Stimulated activated CD8-positive, alpha-beta memory T cell treated with anti-CD3 and anti-CD28 coated beads, Interleukin-2, amount 100 ng/mL, for 48 hours (primary cell): ENCODE results near the gene DLK1.

Experiments
- DNase-seq, 2 donors: peaks; one replicate each; pipeline ENCODE4 v3.0.0-alpha.2; 2020; ENCODE audit warnings: low read depth in 2 of 2

DLK1 gene

DNA sequence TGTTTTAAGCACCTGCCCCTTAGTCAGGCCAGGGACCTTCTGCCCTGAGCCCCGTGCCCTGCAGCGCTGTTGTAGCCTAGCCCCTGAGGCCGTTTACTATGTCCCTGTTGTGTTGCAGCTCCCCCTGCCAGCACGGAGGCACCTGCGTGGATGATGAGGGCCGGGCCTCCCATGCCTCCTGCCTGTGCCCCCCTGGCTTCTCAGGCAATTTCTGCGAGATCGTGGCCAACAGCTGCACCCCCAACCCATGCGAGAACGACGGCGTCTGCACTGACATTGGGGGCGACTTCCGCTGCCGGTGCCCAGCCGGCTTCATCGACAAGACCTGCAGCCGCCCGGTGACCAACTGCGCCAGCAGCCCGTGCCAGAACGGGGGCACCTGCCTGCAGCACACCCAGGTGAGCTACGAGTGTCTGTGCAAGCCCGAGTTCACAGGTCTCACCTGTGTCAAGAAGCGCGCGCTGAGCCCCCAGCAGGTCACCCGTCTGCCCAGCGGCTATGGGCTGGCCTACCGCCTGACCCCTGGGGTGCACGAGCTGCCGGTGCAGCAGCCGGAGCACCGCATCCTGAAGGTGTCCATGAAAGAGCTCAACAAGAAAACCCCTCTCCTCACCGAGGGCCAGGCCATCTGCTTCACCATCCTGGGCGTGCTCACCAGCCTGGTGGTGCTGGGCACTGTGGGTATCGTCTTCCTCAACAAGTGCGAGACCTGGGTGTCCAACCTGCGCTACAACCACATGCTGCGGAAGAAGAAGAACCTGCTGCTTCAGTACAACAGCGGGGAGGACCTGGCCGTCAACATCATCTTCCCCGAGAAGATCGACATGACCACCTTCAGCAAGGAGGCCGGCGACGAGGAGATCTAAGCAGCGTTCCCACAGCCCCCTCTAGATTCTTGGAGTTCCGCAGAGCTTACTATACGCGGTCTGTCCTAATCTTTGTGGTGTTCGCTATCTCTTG lies 7.6 kb downstream of the DLK1 start:
- DNase-seq: no peak

DNA sequence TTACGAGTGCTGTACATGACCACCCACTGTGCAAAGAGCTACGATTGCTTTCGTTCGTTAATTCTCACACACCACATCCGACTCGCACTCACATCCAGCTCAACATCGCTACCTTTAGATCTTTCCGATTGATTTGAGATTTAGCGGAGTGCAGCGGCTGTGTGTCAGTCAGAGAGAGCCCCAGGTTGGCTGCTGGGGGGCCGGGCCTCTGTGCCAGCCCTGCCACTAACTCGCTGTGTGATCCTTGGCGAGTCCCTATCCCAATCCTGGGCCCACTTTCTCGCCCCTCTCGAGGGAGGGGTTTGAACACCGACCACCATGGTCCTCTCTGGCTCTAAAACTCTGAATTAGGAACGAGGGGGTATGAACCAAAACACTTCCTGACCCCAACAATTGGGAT lies 8.6 kb downstream of the DLK1 start:
- no peak for DNase-seq

DNA sequence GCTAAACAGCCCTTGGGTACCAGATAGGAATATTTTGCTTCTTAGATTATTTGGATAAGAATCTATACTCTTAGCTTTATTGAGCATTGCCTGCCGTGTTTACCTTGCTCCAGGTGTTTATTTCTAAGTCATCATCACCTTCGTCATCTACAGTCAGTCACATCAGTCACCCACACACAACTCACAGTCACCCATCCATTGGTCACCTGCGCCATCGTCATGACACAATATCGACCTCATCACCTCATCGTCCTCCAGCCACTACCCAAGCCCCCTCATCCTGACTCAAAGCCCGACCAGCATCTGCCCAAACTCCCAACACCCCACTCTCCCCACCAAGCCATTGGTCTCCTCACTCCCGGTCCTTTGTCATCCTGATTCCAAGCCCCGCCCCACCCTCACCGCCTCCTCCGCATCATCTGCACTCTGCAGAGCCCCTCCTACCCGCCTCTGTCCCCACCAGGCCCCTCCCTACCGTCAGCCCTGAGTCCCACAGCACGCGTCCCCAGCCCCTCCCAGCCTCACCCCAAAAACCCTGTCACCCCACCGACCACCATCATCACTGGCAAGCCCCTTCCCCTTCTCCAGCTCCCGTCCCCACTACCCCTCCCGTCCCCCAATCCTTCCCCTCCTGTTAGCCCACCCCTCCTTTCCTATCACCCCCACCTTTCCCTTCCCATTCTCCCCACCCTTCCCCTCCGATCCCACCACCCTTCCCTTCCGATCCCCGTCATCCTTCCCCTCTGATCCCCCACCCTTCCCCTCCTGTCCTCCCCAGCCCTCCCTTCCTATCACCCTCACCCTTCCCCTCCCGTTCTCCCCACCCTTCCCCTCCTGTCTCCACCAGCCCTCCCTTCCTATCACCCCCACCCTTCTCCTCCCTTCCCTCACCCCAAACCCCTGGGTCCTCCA lies 9.8 kb downstream of the DLK1 start:
- DNase-seq: no peak

DNA sequence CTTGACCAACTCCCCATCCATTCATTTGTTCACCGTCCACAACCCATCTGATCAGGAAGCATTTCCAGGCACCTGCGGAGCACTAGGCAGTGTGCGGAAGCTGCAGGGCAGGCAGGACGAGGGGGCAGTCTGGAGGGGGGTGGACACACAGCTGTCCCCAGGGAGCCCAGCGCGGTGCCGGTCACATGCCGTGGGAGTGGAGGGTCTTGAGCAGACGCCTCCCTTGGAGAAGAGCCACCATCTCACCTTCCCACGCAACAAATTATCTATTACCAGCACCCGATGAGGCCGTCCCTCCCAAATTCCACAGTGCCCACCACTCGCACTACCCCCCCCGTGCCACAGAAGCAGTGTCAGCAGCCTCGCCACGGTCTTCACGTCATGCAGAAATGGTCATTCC lies 10.8 kb downstream of the DLK1 start:
- DNase-seq: no peak

DNA sequence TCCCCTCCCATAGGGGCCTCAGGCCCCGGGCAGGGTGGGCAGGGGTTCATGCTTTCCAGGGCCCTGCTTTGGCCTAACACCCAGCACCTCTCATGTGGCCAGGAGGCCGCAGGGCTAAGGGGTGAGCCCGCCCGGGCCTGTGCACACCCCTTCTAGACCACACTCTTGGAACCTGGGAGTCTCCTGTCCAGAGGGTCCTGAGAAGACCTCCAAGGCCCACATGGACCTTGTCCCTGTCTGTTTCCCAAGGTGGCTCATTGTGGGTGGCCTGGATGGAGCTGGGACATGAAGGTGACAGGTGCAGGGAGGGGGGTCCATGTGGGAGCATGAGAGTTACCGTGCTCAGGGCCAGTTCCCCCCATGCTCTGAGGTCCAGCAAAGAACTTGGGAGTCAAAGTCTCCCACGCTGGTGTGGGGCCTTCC lies 11.6 kb downstream of the DLK1 start:
- no peak for DNase-seq

DNA sequence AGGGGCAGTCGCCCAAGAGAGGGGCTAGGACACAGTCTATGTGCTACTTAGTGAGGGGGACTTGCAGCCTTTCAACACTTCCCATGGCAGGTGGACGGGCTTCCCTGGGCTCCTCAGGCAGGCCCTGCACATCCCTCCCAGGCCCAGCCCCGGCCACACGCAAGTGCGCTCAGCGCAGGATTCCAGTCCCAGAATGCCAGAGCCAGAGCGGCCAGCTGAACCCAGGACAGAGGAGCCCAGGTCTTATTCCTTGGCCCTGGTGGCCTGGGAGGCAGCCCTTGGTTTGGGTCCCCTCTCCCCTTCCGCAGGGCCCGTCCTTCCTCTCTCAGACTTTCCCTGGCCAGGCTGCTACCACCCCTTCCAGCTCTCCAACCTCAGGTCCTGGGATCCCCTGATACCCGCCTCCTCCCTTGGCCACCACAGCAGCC lies 12.0 kb downstream of the DLK1 start:
- DNase-seq: no peak

DNA sequence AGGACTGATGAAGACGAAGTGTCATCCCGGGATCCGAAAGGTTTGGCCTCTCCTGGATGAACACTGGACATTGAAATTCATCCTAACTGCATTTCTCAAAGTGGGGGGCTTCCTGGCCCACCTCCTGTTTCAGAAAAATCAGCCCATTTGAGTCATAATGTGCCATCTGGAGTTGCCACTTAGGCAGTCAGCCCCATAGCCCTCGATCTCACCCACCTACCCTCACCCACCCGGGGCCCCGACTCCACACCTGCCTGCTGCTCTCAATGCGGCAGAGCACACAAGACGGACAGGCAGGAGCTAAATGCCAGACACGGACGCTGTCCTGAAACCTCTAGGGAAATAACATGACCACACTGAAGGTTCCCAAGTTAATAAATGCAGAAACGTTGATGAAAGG lies 12.6 kb downstream of the DLK1 start:
- DNase-seq: no peak

DNA sequence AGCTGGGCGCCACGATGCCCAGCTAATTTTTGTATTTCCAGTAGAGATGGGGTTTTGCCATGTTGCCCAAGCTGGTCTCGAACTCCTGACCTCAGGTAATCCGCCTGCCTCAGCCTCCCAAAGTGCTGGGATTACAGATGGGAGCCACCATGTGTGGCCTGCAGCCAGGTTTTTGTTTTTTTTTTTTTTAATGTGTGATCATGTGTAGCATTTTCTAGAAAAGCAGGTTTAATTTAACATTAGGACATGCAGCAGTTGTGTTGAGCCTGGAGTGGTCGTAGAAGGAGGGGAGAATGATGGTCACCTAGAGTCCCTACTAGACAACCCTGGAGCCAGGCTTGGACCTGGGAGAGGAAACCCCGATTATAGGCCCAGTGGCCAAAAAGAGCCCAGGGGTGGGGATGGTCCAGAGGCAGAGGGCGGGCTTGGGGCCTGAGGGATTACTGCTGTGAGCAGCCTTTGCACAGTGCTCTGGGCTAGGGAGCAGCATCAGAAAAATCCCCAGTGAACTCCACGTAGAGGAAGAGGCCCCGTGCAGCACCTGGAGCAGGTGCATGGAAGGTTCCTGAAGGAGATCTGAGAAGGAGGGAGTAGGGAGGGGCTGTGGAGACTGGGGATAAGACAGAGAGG lies 13.6 kb downstream of the DLK1 start:
- DNase-seq: no peak

DNA sequence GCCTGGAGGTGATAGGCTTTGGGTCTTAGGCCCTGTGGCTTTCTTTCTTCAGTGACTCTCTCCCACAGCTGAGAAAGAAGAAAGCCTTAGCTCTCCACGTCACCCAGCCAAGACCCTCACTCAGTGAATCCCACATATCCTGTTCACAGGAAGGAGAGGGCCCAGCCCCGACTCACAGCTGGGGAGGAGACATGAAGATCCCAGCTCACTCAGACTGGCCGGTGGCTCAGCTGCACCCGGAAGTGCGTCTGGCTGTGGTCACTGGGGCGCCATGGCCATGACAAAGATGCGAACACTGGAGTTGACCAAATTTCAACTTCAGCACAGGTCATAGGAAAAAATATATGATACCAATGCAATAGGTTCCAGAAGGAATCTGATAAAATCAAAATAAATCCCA lies 14.2 kb downstream of the DLK1 start:
- DNase-seq: no peak

DNA sequence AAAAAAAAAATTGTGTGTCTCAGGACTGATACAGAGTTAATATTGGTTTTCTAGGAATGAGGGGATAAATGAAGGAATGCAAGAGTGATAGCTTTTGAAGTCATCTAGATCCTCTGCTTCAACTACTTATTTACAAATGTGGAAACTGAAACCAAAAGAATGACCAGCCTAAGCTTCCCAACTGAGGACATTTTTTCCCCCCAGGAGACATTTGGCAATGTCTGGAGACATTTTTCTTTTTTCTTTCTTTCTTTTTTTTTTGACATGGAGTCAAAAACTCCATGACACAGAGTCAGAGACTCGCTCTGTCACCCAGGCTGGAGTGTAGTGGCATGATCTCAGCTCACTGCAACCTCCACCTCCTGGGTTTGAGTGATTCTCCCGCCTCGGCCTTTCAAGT lies 15.3 kb downstream of the DLK1 start:
- no peak for DNase-seq

DNA sequence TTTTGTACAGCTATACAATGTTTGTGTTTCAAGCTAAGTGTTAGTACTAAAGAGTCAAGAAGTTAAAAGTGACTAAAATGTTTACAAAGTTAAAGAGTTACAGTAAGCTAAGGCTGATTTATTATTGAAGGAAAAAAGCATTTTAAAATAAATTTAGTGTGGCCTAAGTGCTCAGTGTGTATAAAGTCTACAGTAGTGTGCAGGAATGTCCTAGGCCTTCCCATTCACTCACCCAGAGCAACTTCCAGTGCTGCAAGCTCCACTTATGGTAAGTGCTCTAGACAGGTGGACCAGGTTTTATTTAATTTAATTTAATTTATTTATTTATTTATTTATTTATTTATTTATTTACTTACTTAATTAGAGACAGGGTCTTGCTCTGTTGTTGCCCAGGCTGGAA lies 19.6 kb downstream of the DLK1 start:
- no peak for DNase-seq

DNA sequence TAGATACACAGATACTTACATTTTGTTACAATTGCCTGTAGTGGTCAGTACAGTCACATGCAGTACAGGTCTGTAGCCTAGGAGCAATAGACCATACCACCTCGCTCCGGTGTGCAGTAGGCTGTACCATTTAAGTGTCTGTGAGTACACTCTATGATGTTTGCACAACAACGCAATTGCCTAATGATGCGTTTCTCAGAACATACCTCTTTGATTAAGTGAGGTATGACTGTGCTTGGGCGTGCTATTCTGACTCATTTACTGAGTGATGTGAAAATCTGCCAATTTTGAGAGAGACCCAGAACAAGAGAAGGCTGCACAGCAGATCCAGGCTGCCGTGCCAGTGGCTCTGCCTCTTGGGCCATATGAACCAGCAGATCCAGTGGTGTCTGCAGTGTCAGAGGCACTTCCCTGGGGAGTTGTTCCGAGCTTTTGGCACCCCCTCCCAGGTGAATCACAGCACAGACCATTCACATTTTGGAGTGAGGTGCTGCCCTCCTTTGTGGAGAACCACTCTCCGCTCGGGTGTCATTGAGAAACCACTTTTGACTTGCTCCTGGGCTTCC lies 20.4 kb downstream of the DLK1 start:
- DNase-seq: no peak

DNA sequence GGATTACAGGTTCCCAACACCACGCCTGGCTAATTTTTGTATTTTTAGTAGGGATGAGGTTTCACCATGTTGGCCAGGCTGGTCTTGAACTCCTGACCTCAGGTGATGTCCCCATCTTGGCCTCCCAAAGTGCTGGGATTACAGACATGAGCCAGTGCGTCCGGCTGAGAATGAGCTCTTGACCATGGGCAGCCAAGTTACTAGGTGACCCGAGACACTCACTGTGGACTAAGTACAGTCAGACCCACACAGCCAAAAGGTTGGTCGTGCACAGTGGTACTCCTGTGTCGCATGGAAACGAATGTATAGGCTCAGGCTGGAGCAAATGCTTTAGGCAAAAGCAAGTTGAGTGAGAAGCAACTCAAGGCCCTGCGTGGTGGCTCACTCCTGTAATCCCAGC lies 21.0 kb downstream of the DLK1 start:
- no peak for DNase-seq

DNA sequence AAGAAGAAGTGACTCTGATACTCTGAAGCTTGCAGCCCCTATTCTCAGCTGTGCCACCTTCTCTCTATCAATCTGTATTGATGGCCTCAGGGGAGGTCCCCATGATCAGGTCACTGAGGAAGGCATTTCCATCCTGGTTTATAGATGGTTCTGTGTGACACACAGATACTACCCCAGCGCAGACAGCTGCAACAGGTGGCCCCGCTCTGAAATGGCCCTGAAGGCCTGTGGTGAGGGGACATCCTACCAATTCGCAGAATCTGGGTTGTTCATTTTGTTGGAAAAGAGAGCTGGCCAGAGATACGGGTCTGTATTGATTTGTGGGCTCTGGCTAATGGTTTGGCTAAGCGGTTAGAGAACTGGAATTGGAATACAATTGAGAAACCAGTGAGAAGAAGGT lies 21.7 kb downstream of the DLK1 start:
- no peak for DNase-seq

DNA sequence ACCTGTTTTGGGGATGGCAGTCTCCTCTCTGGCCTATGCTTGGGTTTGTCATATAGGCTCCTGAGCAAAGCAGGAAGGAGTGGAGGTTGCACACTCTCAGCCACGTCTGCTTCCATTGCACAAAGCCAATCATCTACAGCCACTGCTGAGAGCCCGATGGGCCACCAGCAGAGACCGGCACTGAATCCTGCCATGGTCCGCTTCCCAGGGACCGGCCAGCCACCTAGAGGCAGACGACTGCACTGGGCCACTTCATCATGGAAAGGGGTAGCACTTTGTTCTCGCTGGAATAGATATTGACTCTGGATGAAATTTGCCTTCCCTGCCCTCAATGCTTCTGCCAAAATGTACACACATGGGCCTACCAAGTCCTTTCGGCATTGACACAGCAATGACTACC lies 22.3 kb downstream of the DLK1 start:
- DNase-seq: no peak

DNA sequence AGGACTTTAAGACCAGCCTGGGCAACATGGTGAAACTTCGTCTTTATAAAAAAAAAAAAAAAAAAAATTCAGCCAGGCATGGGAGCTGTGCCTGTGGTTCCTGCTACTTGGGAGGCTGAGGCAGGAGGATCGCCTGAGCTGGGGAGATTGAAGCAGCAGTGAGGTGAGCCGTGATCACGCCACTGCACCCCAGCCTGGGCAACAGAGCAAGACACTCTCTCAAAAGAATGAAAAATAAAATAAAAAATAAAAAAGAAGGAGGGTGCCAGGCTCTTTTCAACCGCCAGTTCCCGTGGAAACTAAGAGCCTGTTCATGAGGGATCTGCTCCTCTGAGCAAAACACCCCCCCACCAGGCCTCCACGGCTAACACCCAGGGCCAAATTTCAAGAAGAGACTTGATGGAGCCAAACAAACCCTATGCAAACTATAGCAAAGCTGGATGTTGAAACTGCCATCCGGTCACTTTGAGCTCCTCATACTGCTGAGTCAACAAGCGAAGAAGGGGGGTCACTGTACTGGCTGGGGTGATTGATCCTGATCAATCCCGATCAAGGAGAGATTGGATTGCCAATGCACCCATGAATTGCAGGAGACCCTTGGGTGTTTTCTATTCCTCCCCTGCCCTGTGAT lies 23.4 kb downstream of the DLK1 start:
- no peak for DNase-seq

DNA sequence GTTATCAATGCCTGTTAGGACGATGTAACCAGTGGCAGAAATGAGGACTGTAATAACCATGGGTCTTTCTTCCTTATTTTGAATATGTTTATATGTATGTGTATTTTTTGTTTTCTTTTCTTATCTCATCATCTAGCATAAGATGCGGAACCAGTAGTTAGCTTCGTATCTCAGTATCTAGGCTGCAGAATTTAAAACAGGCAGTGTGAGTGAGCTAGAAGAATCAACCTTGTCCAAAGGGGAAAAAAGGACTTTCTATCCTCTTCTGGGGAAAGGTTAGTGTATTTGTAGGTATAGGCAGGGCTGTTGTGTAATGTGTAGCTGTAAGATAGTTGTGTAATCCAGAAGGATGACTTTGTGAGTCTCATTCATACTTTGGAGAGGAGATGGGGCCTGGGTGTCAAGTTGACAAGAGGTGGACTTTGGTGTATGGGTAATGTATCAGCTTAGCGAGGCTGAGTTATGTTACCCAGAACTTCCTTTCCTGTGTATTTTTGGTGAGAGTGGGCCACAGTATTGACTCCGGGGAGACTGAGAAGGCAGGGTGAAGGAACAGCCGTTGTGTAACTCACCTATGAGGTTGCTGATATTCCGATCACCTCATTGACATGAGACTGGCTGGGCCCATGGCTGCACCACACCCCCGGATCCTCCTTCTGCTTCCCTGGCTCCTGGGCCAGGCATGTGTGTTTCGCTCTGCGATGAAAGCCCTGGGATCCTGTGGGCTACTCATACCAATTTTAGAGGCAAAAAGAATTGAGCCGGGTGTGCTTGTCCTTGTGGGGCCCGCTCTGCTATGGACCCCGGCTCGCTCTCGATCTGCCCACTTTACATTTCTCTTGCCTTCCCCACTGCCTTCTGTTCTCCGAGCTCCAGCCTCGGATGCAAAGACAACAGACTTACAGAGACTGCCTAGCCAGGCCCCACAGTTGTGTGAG lies 24.3 kb downstream of the DLK1 start:
- DNase-seq: no peak

DNA sequence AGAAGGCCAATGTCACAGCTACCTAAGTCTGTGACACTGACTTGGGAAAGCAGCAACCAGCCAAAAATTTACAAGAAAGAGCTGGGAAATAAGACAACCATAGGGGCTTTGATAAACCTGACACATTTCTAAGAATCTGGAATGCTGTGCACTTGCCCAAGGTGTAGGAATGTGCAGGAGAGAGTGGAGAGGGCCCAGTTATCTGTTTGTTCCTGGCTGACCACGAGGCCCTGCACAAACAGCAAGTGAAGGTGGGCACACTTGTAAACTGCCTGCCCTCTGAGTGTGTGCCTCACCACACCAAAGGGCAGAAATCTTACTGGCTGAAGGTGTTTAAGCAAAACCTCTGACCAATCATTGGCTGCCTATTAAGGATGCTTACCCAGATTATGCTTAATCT lies 27.3 kb downstream of the DLK1 start:
- DNase-seq: no peak

DNA sequence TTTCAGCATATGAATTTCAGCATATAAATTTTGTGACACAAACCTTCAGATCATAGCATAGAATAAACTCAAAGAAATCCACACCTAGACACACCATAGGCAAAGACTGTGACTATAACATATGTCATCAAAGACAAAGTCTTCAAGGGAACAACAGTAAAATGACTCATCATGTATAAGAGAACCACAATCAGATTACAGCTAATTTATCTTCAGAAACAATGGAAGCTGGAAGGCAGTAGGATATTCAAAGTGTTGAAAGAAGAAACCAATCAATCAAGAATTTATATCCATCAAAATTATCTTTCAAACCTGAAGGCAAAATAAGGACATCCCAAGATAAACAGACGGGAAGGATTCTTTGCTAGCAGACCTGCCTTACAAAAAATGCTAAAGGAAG lies 29.0 kb downstream of the DLK1 start:
- DNase-seq: no peak

DNA sequence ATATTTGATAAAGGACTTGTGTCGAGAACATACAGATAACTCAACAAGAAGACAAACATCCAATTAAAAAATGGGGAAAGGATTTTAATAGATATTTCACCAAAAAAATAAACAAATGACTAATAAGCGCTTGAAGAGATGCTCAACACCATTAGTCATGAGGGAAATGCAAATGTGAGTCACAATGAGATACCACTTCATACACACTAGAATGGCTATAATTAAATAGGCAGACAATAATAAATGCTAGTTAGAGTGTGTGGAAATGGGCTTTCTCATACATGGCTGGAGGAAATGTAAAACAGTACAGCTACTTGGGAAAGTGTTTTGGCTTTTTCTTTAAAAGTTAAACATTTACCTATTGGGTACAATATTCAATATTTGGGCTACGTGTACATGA lies 34.8 kb downstream of the DLK1 start:
- no peak for DNase-seq
